HG02938 (cell line): ENCODE data around the gene ENSA.
"Not testable (repeated sequence)": the region's sequence is repeated elsewhere in the genome, so short reads cannot be mapped to it uniquely, and the experiment has no call there.

Experiments used
- ATAC-seq: cut with Tn5 transposase; IDR thresholded peaks from one replicate; pipeline ENCODE4 v1.9.1; 2021; ENCODE audit warnings: mild to moderate bottlenecking, moderate library complexity; ENCODE audit not compliant: unreplicated experiment

Gene ENSA, protein sequence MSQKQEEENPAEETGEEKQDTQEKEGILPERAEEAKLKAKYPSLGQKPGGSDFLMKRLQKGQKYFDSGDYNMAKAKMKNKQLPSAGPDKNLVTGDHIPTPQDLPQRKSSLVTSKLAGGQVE

DNA sequence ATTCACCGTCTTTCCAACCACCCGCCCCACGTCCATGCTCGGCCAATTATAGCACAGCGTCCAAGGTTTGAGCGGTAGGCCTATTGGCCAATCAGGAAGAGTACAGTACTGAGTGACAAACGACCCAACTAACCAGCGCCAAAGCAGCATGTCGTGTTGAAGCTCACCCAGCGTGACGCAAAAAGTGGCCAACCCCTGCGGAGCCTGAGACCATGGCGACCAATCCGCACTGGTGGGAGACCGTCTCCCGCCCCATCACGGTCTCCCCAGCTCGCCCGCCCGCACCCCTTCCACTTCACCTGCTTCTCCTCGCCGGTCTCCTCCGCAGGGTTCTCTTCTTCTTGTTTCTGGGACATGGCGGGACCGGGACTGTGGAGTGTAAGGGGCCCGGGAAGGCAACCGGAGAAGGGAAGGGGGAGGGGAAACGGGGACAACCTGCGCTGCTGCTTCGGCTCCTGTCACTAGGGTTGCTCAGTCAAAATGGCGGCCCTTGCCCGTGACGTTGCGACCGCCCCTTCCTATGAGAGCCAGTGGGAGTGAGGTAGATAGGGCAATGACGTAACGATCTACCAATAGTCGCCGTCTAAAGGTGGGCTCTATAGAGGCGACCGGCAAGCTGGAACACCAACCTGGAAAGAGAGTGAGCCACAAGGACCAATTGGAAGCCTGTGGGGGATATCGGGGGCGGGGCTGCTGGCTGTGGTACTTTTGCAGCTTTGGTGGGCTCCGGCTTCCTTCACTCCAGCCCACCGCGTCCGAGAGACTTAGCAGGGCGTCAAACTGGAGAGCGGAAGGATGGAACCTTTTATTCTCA, at the start of gene ENSA:
ENSA (minus strand) TSS at position 498 of the 814 bp plus-strand sequence; CDS start at position 356, 142 bp downstream.
- peak; percentile 91 for ATAC-seq

DNA sequence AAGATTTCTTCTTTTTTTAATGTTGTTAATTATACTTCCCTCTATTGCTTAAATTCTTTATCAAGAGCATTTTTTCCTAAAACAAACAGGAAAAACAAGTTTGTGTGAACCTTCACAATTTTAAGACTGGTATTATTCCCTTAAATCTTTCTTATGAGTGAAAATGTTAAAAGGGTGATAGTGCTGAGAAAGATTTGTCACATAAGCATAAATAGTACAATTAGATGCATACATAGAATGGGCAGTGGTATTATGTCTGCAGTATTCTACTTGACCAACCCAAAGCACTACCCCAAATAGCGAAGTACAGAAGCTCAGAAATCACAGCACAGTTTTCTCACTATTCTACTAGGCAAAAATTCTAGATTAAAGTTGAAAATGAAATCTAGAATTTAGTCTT, 49.6 kb upstream of the ENSA start:
- no peak for ATAC-seq

DNA sequence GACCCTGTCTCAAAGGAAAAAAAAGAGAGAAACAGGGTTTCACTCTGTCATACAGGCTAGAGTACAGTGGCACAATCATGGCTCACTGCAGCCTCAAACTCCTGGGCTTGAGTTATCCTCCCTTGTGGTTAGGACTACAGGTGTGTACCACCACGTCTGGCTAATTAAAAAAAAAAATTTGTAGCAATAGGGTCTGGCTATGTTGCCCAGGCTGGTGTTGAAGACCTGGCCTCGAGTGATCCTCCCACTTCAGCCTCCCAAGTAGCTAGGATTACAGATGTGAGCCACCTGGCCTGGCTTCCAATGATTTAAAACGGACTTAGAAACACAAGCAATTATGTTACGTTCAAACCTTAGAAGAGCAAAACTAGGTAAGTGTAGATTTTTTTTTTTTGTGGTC, 45.5 kb upstream of the ENSA start:
- ATAC-seq, result no peak

DNA sequence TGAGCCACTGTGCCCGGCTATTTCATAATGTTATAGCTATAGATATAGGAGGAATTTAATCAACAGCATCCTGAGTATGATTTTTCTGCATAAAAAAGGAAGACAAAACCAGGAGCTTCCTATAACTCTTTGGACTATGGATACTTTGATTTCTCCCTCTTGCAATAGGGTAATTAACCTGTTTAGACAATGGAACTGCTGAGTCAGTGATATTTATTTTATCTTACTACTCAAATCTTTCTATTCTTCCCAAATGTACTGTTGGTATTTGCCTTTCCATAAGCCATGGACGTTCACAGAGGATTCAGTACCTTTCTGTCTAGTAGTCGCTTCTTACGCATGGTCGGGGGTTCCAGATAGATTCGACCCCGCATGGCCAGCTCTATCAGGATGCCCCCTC, 33.9 kb upstream of the ENSA start:
- no peak for ATAC-seq

DNA sequence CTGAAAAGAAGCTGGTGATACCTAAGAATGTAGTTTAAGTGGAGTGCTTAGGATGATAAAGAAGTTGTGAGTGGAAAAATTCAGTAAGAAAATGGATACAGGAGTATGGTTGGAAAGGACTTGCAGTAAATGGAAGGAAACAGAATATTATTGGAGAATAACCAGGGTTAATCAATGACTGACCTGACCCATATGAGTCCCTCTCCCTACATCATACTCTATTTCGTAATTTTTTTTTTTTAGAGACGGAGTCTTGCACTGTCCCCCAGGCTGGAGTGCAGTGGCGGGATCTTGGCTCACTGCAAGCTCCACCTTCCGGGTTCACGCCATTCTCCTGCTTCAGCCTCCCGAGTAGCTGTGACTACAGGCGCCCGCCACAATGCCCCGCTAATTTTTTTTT, 33.4 kb upstream of the ENSA start:
- ATAC-seq, result no peak

DNA sequence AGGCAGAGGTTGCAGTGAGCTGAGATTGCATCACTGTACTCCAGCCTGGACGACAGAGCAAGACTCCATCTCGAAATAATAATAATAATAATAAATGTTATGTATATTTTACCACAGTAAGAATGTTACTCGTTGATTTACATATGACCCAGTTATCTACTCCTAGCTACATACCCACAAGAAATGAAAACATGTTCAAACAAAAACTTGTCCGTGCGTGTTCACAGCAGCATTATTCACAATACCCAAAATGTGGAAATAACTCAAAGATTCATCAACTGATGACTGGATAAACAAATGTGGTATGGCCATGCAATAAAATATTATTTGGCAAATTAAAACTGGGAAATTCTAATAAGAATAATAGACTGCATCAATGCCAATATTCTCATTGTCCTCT, 31.7 kb upstream of the ENSA start:
- ATAC-seq, result no peak

DNA sequence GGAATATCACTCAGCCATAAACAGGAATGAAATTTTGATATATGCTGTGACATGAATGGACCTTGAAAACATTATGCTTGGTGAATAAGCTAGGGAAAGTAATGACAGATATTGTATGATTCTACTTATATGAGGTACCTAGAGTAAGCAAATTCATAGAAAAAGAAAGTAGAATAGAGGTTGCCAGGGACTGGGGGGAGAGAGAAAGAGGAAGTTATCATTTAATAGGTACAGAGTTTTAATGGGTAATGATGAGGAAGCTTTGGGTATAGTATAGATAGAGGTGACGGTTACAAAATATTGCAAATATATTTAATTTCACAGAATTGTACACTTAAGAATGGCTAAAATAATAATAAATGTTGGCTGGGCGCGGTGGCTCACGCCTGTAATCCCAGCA, 31.2 kb upstream of the ENSA start:
- no peak for ATAC-seq

DNA sequence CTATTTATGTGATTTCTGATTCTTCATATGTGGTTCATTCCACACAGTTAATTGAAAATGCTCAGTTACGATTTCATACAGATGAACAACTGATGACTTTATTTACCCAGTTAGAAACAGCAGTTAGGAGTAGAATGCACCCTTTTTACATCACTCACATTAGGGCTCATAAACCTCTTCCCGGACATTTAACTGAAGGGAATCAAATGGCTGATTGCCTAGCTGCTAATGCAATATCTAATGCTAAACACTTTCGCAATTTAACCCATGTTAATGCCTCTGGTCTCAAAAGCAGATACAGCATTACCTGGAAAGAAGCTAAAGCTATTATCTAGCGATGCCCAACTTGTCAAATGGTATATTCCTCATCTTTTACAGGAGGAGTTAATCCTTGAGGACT, 27.7 kb upstream of the ENSA start:
- ATAC-seq, result not testable (repeated sequence)

DNA sequence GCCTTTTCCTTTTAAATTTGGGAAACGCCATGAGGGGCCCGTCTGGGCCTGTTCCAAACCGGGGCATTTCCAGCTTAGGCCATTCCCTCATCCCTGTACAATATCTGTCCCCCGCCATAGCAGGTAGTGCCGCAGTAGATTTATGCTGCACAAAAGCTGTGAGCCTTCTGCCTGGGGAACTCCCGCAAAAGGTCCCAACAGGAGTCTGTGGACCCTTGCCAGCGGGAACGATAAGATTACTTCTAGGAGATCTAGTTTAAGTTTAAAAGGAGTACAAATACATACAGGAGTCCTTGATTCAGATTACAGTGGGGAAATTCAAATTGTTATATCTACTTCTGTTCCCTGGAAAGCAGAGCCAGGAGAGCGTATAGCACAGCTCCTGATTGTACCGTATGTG, 25.2 kb upstream of the ENSA start:
- not testable (repeated sequence) for ATAC-seq

DNA sequence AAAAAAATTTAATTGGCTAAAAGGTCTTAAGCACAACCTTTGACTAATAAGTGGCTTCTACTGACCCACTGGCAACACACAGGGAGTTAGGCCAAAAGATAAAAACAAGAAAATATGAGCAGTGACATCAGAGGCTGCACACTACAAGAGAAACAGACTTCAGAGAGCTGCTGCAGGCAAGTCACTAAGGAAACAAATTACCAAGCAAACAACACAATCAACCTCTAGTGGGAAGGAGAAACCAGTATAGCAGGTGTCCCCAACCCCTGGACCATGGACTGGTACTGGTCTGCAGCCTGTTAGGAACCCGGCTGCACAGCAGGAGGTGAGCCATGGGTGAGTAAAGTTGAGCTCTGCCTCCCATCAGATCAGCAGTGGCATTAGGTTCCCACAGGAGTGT, 20.8 kb upstream of the ENSA start:
- no peak for ATAC-seq

DNA sequence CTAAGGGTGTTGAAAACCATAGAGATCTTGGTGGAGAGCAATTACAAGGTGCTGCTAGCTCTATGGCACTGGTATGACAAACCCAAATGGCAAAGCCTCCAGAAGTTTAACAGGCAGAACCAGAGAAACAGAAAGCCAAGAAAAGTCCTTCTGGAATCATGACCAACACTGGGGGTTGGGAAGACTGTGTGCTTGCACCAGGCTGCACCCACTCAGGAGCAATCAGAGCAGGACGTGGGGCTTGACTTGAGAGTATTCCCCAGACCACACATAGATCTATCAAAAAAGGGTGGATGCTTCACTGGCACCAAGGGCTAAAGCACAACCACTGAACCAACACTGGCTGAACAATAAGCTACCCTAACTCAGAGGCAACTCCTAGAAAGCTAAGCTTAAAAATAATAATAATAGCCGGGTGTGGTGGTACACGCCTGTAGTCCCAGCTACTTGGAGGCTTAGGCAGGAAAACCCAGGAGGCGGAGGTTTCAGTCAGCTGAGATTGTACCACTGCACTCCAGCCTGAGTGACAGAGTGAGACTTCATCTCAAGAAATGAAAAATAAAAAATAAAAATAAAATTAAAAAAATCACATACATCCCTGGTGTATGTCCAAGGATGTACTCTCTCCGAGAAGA, 20.1 kb upstream of the ENSA start:
- ATAC-seq, result no peak

DNA sequence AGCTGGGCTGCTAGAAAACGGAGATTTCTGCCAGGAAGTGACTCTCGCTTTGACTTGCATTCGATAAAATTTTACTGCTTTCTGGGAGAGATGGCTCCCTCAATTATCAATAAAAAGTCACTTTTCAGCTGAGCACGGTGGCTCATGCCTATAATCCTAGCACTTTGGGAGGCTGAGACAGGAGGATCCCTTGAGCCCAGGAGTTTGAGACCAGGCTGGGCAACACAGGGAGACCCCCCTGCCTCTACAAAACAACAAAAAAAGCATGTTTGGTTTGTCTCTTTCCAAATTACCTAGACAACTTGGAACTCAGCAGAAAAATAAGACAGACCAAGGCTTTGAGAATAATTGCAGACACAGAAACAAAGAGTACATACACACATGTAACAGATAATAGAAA, 12.9 kb upstream of the ENSA start:
- no peak for ATAC-seq

DNA sequence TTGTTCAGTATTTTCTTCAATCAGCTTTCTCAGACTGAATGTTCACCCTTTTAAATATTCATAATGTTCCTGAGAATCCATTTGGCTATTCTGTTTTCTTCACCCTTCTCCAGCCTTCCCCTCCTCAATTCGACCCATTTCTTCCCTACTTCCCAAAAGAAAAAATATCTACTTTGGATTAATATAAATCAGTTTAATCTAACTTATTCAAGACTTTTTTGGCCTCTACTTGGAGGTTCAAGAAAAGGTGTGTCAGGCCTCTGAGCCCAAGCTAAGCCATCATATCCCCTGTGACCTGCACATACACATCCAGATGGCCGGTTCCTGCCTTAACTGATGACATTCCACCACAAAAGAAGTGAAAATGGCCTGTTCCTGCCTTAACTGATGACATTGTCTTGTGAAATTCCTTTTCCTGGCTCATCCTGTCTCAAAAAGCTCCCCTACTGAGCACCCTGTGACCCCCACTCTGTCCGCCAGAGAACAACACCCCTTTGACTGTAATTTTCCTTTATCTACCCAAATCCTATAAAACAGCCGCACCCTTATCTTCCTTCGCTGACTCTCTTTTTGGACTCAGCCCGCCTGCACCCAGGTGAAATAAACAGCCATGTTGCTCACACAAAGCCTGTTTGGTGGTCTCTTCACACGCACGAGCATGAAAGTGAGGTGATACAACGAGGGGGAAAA, 11.9 kb upstream of the ENSA start:
- not testable (repeated sequence) for ATAC-seq

DNA sequence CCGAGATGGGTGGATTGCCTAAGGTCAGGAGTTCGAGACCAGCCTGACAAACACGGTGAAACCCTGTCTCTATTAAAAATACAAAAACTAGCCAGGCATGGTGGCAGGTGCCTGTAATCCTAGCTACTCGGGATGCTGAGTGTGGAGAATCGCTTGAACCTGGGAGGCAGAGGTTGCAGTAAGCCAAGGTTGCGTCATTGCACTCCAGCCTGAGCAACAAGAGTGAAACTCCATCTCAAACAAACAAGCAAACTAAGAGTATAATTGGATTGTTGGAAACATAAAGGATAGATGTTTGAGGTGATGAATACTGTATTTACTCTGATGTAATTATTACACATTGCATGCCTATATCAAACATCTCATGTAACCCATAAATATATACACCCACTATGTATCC, 9.0 kb upstream of the ENSA start:
- not testable (repeated sequence) for ATAC-seq

DNA sequence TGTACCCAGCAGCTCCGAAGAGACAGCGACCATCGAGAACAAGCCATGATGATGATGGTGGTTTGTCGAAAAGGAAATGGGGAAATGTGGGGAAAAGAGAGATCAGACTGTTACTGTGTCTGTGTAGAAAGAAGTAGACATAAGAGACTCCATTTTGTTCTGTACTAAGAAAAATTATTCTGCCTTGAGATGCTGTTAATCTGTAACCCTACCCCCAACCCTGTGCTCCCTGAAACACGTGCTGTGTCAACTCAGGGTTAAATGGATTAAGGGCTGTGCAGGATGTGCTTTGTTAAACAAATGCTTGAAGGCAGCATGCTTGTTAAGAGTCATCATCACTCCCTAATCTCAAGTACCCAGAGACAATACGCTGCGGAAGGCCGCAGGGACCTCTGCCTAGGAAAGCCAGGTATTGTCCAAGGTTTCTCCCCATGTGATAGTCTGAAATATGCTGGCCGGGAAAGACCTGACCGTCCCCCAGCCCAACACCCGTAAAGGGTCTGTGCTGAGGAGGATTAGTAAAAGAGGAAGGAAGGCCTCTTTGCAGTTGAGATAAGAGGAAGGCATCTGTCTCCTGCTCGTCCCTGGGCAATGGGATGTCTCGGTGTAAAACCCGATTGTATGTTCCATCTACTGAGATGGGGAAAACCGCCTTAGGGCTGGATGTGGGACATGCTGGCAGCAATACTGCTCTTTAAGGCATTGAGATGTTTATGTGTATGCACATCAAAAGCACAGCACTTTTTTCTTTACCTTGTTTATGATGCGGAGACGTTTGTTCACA, 5.6 kb upstream of the ENSA start:
- not testable (repeated sequence) for ATAC-seq

DNA sequence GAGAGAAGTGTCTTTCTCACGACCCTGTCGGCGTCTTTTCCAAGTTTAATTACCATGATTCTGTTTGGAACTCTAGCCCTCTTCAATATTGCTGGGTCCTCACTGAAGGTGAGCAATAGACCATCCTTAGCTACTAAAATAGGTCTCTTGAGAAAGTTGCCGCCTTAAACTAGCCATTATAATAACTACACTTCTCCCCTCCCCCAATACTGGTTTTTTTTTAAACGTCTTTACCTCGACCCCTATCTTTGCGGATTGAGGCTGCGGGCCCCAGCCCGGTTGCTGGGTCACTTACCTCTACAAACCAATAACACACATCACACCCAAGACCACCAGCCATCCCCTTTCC, 672 bp downstream of the ENSA start:
- ATAC-seq, result no peak

DNA sequence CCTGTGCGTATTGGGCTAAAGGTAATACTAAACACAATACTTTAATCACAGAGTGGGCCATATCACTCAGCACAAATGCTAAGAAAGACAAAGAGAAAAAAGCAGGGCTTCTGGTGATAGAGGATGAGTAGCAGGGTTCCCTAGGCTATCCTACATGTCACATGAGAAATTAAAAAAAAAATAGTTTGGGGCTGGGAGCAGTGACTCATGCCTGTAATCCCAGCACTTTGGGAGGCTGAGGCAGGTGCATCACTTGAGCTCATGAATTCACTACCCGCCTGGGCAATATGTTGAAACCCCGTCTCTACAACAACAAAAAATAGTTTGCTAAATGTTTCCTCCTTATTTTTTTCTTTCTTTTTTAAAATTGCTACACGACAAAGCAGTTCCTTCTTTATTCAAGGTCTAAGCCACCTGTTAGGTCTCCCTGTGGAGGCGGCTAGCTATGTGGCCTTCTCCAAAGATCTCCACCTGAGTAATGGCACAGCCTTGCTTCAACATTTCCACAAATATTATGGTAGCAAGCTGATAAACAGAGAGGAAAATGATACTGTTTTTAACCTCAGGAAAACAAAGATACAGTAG, 1.5 kb downstream of the ENSA start:
- no peak for ATAC-seq

DNA sequence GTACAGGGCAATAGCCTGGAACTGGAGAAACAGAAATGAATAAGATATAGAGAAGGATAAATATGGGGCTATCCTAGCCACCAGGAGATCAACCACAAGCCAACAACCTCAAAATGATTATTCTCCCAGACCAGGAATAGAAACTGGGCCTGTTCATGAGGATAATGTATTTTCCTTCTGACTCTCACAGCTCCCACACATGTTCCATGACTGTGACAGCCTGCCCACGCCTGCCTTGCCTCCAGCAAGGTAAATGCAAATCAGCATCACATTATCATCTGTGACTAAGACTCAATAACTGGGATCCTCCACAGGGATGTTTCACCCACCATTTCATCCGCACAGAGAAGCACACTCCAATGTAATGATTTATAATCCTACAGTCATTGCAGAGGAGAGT, 3.3 kb downstream of the ENSA start:
- no peak for ATAC-seq

DNA sequence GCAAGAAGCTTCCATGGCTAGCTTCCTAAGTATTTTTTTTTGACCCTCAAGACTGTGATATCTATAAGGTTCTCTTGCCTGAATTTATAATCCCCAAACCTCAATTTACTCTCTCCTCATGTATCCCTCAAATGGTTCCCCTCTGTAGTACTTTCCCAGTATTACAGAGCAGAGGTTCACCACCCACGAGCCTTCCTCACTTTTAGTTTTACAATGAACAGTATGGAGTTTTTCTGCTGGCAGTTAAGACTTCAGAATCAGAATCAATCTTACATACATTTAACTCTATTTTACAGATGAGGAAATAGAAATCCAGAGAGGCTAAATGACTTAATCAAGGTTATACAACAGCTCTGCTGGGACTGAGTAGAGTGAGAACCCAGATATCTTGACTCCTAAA, 4.9 kb downstream of the ENSA start:
- not testable (repeated sequence) for ATAC-seq

DNA sequence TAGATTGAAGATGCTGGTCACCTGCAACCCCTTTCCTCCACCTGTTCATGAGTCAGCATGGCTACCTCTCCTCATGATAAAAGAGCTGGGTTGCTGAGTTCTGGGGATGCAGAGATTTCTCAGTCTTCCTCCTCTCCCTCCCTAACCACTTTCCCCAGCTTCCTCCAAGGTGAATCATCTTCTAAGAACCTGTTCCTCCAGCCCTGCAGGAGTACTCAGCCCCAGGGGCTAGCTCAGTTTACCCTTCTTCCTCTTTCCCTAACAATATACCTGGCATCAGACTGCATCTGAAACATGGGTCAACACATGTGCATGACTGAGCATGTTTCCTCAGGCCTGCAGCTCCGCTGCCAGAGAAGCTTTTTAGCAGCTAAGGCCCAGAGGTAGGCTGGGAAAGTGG, 5.3 kb downstream of the ENSA start:
- ATAC-seq, result not testable (repeated sequence)
